SIG-M5 (cell line): Measurements from ENCODE around the gene NWD2.

Experiments
- DNase-seq: peaks from one replicate; lab custom pipeline; 2025; lab: John Stamatoyannopoulos, UW

NWD2 gene

GRCh38 chr4:37465296-37465695 lies 220.8 kb downstream of the NWD2 start:
- no peak for DNase-seq

- DNase-seq = no peak
Measured at GRCh38 chr4:37465845-37466244, 221.3 kb downstream of the NWD2 start.

GRCh38 chr4:37467223-37467622 lies 222.7 kb downstream of the NWD2 start:
- DNase-seq = no peak

DNA sequence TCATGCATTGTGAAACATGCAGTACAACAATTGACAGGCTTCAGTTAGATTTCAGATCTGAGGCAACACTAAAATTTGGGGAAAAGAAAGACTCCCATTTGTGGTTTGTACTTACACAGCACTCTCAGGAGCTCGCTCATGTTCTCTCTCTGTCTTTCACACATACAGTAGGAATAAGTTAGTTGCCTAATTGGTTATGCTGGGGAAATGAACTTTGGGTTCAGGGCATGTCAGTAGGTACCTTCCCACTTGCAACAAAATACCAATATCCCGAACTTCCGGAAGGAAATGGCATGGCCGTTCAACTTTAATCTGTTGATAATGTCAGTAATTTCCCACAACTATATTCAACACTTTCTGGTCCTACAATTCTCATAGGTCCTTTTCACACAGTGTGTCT lies 223.3 kb downstream of the NWD2 start:
- no peak for DNase-seq

GRCh38 chr4:37469286-37469685 lies 224.7 kb downstream of the NWD2 start:
- no peak for DNase-seq

GRCh38 chr4:37470245-37470644 lies 225.7 kb downstream of the NWD2 start:
- no peak for DNase-seq

GRCh38 chr4:37471093-37471492 lies 226.6 kb downstream of the NWD2 start:
- DNase-seq = no peak

- no peak for DNase-seq
Measured at GRCh38 chr4:37471971-37472370, 227.4 kb downstream of the NWD2 start.

- no peak for DNase-seq
Measured at GRCh38 chr4:37473807-37474206, 229.3 kb downstream of the NWD2 start.

- no peak for DNase-seq
Measured at GRCh38 chr4:37475087-37475486, 230.5 kb downstream of the NWD2 start.

DNA sequence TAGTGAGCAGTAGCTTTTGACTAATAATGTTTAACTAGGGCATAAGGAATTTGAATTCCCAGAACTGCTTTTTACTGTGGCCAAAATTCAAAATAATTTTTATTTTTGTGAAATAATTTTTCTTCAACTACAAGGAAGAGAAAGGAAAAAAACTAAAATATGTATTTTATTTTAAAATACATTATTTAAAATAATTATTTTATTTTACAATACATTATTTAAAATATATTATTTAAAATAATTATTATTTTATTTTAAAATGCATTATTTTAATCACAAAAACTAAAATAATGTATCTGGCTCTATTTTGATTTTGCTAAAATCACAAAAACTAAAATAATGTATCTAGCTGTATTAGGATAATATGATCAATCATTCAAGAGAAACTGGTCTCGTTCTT lies 231.2 kb downstream of the NWD2 start:
- no peak for DNase-seq

- no peak for DNase-seq
Measured at GRCh38 chr4:37476256-37476655, 231.7 kb downstream of the NWD2 start.

DNA sequence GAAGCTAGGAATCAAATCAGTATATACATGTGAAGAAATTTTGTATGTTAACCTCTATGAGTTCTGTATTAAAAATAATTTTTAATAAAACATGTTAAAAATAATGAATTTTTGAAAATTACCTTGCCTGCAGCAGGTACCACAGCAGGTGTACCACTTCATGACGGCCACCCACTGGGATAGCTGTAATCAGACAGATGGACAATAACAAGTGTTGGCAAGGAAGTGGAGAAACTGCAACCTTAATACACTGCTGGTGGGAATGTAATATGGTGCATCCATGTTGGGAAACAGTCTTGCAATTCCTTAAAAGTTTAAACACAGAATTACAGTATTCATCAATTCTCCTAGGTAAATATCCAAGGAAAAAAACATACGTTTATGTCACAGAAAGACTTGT lies 232.1 kb downstream of the NWD2 start:
- no peak for DNase-seq

DNA sequence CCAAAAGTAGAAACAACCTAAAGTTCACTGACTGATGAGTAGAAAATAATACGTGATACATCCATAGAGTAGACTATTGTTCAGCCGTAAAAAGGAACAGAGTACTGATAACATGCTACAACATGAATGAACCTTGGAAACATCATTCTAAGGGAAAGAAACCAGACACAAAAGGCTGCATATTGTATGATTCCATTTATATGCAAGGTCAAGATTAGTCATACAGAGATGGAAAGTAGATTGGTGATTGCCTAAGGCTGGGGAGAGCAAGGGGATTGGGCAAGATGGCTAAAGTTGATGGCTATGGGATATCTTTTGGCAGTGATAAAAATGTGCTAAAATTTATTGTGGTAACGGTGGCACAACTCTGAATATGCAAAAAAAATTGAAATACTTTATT lies 232.6 kb downstream of the NWD2 start:
- DNase-seq = no peak

DNA sequence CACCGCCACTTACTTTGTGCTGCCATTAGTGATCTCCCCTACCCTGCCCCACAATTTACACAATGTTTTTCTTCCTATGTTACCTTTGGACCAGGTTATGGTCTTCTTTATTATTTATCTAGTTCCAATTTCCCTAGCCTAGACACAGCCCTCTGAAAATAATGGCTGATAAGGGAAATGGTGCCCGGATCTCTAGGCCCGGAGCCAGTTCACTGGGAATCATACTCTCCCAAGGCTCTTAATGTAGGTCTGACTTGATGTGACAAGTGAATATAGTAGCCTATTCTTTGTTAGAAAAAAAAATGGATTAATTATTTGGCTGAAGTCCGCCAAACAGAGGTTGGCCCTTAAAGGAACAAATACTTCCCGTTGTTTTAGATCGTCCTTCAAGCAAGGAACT lies 233.6 kb downstream of the NWD2 start:
- DNase-seq = no peak

GRCh38 chr4:37480509-37480908 lies 236.0 kb downstream of the NWD2 start:
- DNase-seq = no peak

- DNase-seq = no peak
Measured at GRCh38 chr4:37481547-37482122, 237.1 kb downstream of the NWD2 start.

GRCh38 chr4:37482236-37482913 lies 237.8 kb downstream of the NWD2 start:
- no peak for DNase-seq

DNA sequence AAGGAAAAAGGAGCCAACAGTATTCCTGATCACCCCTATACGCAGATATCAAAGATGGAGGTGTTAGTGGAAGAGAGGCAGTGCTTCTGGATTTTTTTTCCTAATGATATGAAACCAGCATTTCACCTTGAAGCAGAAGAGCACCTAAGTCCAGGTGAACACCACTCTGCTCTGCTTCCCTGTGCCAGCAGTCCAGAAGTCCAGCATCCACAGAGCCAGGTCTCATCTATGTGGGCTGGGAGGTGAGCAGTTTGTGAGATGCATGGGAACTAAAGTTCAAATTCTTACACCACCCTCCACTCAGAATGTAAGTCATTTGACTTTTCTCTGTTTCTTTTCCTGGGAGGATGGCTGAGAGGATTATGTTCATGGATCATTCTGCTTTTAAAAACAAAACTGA lies 239.1 kb downstream of the NWD2 start:
- DNase-seq = no peak

GRCh38 chr4:37486166-37486565 lies 241.6 kb downstream of the NWD2 start:
- no peak for DNase-seq

GRCh38 chr4:37487668-37488067 lies 243.1 kb downstream of the NWD2 start:
- no peak for DNase-seq

- no peak for DNase-seq
Measured at GRCh38 chr4:37489697-37490096, 245.2 kb downstream of the NWD2 start.

GRCh38 chr4:37490391-37491347 lies 246.1 kb downstream of the NWD2 start:
- no peak for DNase-seq
